IMR-90 (cell line): ENCODE results near the gene CRYBA1.

Source experiments
- TF ChIP-seq, protein P1 (sequence below): fragments of 150-350 bp; IDR thresholded peaks from 2 replicates; pipeline ENCODE4 v1.6.1; 2017; ENCODE audit warnings: mild to moderate bottlenecking, antibody characterized with exemption, low read length, low read depth
- TF ChIP-seq, protein P2 (sequence below): conservative IDR thresholded peaks from 2 replicates; pipeline ENCODE4 v1.5.1; 2012; ENCODE audit warnings: mild to moderate bottlenecking, low read depth, low read length, improper control_type of control experiment

DNA sequence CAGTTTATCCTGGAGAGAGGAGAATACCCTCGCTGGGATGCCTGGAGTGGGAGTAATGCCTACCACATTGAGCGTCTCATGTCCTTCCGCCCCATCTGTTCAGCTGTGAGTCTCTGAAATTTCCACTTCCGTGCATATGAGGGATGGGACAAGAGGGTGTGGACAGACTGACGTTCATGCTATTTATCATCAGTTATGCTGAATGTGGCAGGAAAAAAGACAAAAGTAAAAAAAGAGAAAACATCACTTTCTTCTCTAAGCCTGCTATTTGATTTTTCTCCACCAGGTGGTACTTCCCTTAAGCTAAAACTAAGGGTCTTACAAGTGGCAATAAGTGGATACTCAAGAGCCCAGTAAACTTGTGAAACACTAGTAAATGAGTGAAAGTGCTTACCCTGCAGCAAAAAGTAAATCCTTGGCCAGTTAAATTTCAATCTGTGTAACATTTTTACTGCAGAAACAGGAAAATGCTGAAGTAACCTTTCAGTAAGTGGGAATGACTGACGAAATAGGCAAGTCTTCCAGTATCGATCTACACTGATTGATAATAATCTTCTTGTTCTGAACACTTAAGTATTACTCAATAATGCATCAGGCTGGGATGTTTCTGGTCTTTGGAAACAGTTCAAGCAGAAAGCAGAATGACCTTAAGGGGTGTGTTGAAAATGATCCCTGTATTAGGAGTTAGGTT is 5.6 kb downstream of the CRYBA1 start:
- TF ChIP-seq, protein P1, sequence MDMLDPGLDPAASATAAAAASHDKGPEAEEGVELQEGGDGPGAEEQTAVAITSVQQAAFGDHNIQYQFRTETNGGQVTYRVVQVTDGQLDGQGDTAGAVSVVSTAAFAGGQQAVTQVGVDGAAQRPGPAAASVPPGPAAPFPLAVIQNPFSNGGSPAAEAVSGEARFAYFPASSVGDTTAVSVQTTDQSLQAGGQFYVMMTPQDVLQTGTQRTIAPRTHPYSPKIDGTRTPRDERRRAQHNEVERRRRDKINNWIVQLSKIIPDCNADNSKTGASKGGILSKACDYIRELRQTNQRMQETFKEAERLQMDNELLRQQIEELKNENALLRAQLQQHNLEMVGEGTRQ, result no peak
- TF ChIP-seq, protein P2, sequence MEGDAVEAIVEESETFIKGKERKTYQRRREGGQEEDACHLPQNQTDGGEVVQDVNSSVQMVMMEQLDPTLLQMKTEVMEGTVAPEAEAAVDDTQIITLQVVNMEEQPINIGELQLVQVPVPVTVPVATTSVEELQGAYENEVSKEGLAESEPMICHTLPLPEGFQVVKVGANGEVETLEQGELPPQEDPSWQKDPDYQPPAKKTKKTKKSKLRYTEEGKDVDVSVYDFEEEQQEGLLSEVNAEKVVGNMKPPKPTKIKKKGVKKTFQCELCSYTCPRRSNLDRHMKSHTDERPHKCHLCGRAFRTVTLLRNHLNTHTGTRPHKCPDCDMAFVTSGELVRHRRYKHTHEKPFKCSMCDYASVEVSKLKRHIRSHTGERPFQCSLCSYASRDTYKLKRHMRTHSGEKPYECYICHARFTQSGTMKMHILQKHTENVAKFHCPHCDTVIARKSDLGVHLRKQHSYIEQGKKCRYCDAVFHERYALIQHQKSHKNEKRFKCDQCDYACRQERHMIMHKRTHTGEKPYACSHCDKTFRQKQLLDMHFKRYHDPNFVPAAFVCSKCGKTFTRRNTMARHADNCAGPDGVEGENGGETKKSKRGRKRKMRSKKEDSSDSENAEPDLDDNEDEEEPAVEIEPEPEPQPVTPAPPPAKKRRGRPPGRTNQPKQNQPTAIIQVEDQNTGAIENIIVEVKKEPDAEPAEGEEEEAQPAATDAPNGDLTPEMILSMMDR, result peak; percentile 44
